ENCODE results near the gene CACNB3.

Gene CACNB3

DNA sequence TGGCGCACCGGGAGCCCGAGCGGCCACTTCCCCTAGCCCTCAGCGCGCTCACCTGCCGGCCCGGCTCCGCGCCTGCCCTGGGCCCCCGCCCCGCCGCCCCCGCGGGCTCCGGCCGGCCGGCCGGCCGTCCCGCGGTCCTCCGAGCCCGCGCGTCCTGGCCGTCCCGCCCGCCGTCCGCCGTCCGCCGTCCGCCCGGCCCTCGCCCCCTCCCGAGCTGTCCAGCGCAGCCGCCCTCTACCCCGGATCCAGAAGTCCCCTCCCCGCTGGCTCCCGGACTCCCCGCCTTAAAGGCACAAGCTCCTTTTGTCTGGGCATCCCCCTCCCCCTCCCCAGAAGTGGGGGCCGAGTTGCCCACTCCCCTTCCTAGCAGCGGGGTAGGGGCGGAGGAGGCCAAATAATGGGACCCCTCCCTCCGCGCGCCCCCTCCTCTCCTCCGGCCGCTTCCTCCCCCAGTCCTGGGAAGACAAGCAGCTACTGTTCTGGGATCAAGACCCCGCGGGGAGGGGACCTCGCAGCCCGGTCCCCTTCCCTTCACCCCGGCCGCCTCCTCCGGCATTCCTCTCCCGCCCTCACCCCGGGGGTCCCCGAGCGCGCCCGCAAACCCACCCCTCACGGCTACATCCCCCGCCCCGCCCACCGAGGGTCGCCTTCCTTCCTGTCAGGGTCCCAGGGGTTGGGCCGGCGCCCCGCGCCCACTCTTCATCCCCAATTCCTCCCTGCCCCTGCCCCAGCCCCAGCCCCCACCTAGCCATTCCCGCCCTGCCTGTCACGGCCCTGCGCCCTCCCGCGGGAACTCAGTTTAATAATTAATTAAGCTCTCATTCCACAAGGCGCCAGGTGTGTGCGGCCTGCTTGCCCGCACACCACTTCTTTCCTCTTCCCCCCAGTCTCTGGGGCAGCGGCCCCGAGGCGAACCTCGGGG, 29.2 kb upstream of the CACNB3 start, which contains the start of gene ADCY6:
ADCY6 (minus strand) TSS at position 236 of the 922 bp plus-strand sequence. CDS start 5,655 bp downstream, outside the sequence.
- peak; percentile 90 for DNase-seq

DNA sequence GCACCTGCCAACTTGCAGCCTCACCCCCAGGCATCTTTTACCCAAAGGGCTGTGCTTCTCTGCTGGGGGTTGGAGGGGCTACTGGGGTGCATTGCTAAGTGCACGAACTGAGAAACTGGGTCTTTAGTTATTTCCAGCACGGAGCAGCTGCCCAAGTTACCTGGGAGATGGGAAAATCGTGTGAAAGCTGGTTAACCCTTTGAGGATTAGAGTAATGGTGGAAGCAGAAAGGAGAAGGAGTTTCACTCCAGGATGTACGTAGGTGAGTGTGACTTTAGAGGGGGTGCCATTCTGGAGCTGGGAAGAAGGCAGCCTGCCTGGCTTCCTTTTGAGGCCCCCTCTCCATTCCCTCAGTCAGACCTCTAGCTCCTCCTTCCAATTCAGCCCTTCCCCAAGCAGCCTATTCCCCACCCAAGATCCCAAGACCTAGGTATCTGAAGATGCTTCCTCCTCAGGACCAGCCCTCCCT, 28.4 kb upstream of the CACNB3 start:
- peak; percentile 26 for DNase-seq

DNA sequence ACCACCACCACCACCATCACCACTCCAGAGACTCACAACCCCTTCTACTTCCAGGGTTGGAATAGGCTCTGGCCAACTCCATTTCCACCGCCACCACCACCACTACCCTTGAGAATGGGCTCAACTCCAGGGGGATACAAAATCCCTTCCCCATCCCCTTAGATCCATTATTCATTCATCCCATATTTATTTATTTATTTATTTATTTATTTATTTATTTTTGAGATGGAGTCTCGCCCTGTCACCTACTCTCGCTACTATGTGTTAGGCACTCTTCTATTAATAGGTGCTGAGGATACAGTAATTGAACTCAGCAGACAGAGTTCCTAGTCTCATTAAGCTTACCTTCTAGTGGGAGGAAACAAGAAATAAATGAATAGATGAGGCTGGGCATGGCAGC, 24.6 kb upstream of the CACNB3 start:
- DNase-seq = no peak

DNA sequence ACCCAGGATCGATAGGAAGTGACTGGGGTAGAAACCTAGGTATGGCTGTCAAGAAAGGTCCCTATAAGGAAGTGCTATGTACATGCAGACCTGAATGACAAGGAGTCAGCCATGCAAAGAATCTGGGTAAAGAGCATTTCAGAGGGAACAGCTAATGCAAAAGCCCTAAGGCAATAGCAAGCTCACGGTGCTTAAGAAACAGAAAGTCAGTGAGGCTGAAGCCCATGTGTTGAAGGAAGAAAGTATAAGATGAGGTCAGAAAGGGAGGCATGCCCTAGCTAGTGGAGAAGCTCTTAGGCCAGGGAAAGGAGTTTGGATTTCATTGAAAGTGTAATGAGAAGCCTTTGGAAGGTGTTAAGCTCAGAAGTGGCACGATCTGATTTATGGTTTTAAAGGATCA, 23.4 kb upstream of the CACNB3 start:
- DNase-seq = peak; percentile 60

DNA sequence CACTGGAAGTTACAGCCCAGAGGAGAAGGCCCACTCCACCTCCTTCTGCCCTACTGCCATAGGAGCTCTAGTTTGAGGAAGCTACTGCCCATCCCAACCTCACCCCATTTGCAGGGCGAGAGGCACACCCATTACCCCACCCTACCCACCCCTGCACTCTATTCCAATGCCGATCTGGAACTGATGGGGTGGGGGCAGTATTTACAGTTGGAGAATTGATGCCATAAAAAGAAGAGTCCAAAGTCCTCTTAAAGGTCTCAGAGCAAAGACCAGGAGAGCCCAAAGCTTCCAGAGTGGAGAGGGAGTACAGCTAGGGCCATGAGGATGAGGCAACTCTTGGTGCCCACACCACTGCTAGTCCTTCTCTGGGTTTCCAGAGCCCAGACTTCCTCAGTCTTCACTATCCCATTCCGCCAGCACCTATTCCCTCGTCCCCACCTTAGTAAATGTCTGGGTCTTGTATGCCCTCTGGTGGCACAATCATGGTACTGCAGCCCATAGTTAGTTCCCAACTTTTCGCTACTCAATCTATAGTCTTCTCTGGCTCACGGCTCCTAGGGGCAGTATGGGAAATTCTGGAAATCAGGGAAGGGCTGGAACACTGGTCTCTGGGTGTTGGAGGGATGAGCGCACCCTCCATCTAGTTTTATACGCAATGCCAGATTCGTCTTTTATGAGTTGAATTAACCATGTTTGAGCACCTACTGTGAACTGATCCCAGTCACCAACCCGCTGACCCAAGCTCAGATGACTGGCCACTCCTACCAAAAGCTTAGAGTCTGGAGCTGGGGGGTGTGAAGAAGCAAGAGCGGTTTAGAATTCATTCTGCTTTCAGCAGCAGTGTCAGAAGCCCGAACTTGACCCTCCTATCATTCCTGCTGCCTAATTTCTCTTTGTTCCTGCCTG, 22.5 kb upstream of the CACNB3 start:
- DNase-seq = peak; percentile 92

DNA sequence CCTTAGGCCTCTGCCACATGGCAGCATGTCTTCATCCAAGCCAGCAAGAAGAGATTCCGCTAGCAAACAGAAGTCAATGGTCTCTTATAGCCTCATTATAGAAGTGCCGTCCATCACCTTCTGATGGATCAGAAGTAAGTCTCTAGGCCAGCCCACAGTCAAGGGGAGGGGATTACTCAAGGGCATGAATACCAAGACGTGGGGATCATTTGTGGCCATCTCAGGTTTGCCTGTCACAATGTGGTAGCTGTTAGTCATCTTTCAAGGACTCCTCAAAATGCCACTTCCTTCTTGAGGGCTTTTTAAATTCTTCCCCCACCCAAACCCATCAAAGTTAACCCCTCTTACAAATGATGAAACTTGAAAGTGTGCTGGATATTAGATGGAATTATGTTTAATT, 21.3 kb upstream of the CACNB3 start:
- DNase-seq = no peak

DNA sequence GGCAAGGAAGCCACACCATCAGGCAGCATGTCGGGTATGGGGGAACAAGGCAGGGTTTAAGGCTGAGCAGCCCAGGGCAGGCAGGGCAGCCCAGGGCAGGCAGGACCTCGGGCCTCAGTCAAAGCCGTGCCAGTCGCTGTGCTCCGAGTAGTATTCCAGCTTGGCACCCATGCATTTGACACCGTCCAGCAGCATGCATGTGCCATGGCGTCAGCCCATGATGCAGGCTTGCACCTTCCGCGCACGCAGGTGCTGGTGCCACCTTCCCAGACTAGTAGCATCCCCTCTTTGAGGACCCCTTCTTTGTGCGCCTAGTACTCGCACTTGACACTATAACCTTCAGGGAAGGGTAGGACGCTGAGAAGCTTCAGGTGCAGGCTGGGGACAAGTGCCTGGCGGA, 17.8 kb upstream of the CACNB3 start:
- DNase-seq = no peak

DNA sequence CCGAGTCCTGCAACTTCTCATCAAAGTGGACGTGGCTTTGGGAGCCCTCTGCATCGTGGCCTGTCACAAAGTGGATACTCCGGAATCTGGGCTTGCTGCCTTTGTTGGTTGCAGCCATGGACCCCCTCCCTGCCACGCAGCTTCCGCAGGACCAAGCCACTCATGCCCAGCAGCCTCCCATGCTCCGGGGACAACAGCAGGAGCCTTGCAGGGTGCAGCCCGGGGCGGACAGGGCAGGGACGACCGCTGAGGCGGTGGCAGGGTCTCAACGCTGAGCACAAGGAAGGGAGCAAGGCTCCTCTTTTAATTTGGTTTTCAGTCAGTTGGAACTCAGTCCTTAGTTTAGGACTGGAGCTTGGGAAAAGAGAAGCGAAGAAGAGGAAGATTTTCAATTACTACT, 17.3 kb upstream of the CACNB3 start:
- no peak for DNase-seq

DNA sequence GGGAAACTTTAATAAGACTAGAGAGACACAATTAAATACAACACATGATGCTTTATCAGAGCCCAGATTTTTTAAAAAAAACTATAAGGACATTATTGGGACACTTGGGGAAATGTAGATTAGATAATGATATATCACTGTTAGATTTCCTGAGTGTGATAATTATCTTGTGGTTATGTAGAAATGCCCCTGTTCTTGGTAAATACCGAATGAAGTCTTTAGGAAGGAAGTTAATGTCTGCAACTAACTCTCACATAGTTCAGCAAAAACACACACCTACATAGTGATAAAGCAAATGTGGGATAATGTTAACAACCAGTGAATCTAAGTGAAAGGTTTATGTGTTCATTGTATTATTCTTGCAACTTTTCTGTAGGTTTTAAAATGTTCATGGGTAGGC, 14.6 kb upstream of the CACNB3 start:
- no peak for DNase-seq

DNA sequence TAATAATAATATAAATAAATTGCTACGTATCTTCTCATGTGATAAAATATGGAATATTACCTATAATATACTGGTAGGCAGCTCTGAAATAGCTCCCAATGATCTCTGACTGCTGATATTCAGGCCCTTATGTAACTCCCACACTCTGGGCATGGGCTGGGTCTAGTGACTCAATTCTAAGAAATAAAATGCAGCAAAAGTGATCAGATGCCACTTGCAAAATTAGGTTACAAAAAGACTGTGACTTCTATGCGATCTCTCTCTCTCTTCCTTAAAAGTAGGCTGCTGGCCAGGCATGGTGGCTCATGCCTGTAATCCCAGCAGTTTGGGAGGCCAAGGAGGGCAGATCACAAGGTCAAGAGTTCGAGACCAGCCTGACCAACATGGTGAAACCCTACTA, 10.3 kb upstream of the CACNB3 start:
- DNase-seq = no peak

DNA sequence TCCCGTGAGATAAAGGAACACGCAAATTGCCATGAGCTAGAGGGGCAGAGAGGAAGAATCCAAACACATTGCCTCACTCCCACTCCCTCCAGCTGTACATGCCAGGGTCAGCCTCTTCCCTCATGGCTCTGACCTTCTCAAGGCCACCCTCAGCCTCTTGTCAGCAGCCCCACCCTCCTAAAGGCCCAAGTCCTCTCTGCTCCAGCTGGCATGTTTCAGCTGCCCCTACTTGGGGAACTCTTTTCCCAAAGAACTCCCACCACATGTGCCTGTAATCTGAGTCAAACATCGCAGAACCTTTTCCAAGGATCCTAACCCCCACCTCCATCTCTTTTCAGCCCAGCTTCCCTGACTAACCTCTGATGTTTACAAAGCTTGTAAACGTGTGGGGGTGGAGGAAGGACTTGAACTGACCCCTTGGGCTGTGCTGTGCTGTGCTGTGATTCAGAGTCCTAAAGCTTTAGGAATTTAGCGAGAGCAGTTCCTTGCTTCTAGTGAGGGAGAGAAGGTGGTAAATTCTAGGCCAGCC, 7.3 kb upstream of the CACNB3 start:
- DNase-seq = no peak

DNA sequence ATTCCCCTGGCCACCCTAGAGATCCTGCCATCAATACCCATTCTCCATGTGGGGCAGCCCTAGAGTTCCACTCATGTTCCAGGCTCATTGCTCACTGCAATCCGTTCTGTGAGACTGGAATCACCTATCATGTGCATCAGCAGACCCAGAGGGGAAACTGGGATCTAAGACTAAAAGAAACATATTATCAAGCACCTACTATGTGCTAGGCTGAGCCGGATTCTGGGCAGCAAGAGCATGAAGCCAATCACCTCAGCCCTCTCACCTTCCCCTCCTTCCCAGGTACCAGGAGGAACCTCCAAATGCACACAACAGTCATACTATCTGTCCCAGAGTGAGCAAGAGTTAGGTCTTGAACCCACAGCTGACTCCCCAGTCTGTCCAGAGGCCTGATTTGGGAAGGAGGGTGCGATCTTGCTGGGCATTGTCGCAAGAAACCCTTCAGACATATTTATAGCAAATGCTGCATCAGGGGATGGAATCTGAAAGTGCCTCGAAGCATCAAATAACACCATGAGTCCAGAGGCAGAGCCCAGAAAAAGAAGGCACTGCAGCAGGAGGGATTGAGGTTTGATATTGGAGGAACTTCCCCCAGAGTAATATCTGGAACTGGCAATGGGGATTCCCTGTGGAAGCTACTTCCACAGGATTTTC, 6.7 kb upstream of the CACNB3 start:
- no peak for DNase-seq

DNA sequence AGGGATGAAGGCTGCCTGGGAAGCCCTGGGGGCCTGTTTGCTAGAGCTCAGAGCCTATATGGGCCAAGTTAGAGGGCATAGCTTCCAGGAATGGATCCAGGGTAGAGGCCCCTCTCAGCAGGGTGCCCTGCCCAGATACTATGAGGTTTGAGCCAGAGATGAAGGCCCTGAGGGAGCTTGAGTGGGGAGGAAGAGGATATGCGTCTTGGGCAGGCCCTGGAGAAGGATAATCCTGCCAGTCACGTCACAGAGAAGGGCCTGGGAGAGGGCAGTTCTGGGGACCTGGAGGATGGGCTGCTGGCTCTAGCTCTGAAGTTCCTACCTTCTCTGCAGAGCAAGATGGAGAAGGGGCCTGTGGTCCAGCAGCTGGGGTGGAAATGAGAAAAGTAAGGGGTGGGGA, 5.9 kb upstream of the CACNB3 start:
- no peak for DNase-seq

DNA sequence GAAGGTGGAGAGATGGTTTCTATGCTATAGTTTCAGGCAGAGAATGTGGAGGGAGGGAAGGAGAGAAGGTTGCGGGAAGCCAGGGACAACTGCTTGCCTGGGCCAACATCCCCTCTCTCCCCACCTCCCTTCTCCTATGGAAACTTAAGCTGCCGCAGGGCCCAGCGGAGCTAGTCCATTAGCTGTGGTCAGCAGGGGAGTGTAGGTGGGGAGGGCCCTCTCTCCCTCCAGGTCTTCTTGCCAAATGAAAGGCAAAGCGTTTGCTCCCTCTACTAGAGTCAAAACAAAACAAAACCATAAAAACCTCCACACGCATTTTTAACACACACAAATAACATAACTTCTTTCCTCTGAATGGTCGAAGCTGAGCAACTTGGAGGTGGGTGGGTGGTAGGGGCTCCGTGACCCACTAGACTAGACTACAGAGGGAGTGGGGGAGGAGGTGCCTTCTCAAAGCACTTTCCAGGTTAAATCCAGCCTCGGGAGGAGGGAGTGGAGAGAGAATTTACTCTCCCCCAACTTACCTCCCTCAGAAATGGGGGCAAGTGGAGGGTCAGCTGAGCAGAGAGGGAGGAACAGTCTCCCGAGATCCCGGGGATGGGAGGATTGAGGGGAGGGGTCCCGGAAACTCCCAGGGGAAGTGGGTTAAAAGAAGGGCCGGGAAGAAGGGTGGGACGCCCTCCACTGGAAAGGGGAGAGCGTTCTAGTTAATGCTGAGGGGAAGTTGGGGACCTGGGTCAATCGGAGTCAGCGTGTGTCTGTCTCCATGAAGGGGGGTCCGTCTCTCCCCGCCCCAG, 4.6 kb upstream of the CACNB3 start:
- peak; percentile 43 for DNase-seq

DNA sequence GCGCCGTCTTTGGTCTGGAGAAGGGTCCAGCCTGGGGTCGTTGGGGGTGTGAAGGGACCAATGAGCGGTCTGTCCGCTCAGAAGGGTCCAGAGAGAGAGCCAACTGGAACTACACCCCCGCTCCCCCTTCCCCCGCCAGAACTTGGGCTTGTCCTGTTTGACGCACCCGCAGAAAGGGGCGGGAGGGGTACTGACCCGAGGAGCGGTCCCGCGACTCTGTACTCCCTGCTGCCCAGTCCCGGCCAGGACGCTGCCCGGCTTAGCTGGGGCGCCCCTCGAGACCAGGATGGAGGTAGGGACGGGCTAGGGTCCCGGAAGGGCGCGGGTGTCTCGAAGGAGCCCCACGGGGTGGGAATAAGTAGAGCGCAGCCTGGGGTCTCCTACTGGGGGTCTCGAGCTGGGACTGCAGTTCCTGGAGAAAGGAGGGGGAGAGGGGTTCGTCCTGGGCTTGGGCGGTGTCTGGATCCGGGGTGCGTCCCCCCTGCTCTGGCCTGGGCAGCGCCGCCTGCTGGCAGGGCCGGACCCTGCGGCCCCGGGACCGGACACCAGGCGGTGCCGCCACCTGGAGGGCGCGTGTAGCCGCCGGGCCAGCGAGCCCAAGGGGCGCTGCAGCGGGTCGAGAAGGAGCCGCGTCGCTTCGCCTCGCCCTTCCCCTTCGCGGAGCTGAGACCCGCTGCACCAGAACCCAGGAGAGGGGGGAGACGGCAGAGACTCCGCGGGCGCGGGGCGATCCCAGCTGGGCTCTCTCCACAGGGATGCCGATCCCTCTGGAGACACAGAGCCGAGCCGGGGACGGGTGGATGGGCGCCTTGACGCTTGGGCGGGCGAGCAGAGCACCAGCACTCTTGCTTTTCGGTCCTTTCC, 3.8 kb upstream of the CACNB3 start:
- peak; percentile 89 for DNase-seq

DNA sequence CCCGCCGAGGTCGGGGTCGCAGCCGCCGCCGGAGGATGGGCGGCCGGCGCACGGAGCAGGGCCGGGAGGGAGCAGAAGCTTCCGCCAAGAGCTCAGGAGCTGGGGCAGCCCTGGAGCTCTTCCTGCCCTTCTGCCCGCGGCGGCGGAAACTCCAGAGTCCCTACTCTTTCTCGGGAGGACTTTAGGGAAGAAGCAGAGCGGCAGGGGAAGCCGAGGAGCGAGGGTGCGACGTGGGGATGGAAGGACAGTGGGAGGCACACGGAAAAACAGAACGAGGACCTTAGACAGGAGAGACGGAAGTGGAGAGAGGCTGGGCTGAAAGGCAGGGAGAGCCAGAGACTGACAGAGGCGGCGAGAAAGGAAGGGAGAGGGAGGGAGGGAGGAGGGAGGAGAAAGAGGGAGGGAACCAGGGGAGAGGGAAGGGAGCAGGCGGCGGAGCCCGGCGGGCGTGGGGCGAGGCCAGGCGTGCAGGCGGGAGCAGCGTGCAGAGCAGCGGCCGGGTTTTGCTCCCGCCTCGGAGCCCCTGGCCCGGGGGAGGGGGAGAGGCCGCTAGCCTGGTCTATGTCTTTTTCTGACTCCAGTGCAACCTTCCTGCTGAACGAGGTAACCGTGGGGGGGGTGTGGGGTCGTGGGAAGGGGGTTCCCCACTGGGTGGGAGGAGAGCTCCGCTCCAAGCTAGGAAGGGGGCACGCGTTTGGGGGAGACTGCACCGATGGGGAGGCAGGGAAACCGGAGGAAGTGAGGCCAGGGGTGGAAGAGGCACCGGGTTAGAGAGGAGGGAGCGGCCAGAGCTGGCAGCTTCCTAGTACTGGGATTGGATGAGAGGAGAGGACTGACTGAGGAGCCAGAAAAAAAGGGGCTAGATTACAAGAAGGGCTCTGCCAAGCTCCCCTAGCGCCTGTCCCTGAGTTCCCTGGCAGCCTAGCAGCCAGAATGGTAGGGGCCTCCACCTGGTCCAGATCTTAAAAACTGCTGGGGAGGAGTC, 2.9 kb upstream of the CACNB3 start:
- peak; percentile 95 for DNase-seq

DNA sequence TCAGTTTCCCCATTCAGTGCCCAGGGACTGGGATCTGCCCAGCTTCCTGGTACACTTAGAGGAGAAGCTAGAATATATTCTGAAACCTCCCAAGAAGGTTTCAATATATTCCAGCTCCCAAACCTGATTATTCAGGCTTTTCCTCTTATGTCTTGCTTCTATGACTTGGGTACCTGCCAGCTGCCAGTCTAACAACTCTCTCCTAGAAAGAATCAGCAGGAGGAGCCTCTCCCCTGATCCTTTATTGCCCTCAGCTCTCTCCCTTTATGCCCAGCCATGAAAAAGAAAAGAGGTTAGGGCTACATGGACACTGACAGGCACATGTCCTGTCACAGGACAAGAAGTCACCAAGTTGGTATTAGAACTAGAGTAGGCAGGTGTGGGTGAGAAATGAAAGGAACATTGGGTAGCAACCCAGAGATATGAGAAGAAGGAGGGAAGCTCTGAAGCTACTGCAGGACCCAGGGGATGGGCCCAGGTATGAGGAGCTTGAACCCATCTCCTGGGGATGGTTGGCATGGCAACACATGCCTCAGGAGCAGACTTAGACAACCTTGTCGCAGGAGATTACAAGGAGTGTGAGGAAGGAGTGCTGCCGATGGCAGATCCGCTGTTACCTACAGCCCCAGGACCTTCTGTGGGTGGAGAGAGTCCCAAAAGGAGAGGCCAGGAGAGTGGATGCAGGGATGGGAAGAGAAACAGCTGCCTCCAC, 2.0 kb upstream of the CACNB3 start:
- DNase-seq = peak; percentile 38

DNA sequence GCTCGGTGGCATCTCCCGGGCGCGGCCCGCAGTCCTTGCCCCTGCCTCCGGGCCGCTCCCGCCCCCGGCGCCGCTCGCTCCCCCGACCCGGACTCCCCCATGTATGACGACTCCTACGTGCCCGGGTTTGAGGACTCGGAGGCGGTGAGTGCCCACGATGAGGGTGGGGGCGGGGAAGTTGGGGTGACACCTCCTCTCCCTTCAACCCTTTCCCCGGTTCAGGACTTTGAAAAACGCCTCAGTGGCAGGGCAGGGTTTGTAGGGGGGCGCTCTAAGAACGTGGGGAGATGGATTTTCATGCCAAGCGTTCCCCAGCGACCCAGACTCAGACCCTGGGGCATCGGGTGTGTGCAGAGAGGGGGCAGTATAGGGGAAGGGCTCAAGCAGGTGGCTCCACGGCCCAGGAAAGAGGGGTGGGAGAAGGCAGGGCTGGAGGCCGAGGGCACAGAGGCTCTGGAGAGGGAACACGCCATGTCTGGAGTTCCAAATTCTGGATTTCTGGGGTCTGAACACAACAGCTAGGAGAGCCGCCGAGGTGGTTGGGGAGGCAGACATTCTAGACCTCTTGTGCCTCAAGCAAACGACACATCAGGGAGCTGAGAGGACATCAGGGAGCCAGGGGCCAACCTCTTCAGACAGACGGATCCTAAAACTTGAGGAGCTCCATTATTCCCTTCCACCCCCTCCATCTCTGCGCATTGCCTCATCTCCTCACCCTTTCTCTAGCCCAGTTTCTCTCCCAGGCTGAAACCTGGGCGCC, 715 bp downstream of the CACNB3 start:
- DNase-seq = no peak
